OCI-LY7 (cell line): ENCODE results near the gene ATG10. TPM values are rescaled to one million over a fixed set of nuclear protein-coding genes. Genes with fewer than 3 reads are reported as not detected.

ENCODE experiments used
- BruUV-seq: library from RNA; stranded (reverse); fragments of 400-500 nt; replicated peaks from 2 replicates; lab custom pipeline; 2021; lab: Mats Ljungman, UMichigan
- CTCF ChIA-PET: fragments of 300-600 bp; sonication (Branson Sonifier 250); formaldehyde crosslinking; loops from one replicate; lab custom pipeline; 2022; ENCODE audit warnings: antibody characterized with exemption; ENCODE audit not compliant: unreplicated experiment; lab: Charles Lee
- POLR2A ChIA-PET: fragments of 300-600 bp; sonication (Branson Sonifier 250); formaldehyde crosslinking; loops from one replicate; lab custom pipeline; 2022; ENCODE audit warnings: antibody characterized with exemption; lab: Charles Lee
- DNase-seq: peaks from one replicate; pipeline ENCODE4 v3.0.0-alpha.2; 2015; ENCODE audit warnings: low spot score
- H2AFZ ChIP-seq: fragments of 200-600 bp; sonication (generic), shearing (Covaris generic); 2 replicates; pipeline ENCODE4 v1.6.1; 2014; ENCODE audit warnings: mild to moderate bottlenecking, antibody characterized with exemption, low read length, moderate library complexity
- H3K27ac ChIP-seq: fragments of 200-600 bp; sonication (generic); 2 replicates; pipeline ENCODE4 v1.5.1; 2014; ENCODE audit warnings: mixed run types, low read depth, mild to moderate bottlenecking, moderate library complexity, low read length, inconsistent platforms; ENCODE audit not compliant: poor library complexity, severe bottlenecking
- H3K36me3 ChIP-seq: fragments of 200-600 bp; sonication (generic); 2 replicates; pipeline ENCODE4 v1.6.1; 2014; ENCODE audit warnings: mild to moderate bottlenecking, antibody characterized with exemption, low read length, moderate library complexity, mixed read lengths; ENCODE audit not compliant: insufficient read depth
- H3K4me1 ChIP-seq: fragments of 200-600 bp; sonication (generic); 2 replicates; pipeline ENCODE4 v1.5.1; 2014; ENCODE audit warnings: mild to moderate bottlenecking, low read length; ENCODE audit not compliant: insufficient read depth, poor library complexity, severe bottlenecking
- H3K4me2 ChIP-seq: fragments of 200-600 bp; sonication (generic); 2 replicates; pipeline ENCODE4 v1.6.1; 2014; ENCODE audit warnings: mild to moderate bottlenecking, low read length
- H3K4me3 ChIP-seq: fragments of 200-600 bp; sonication (generic); 2 replicates; pipeline ENCODE4 v1.5.1; 2014; ENCODE audit warnings: mild to moderate bottlenecking, low read depth, low read length; ENCODE audit not compliant: poor library complexity, severe bottlenecking
- H3K79me2 ChIP-seq: fragments of 200-600 bp; sonication (generic); 2 replicates; pipeline ENCODE4 v1.6.1; 2016; ENCODE audit warnings: low read depth, mild to moderate bottlenecking, low read length, moderate library complexity, mixed read lengths; ENCODE audit not compliant: insufficient read depth
- H3K9me2 ChIP-seq: fragments of 200-600 bp; sonication (generic); 2 replicates; pipeline ENCODE4 v1.6.1; 2016; ENCODE audit warnings: mild to moderate bottlenecking, low read length, mixed read lengths; ENCODE audit not compliant: insufficient read depth
- H3K9me3 ChIP-seq: fragments of 200-600 bp; sonication (generic); 2 replicates; pipeline ENCODE4 v1.6.1; 2014; ENCODE audit warnings: mild to moderate bottlenecking, mixed run types, low read length, mixed read lengths
- H4K20me1 ChIP-seq: fragments of 200-600 bp; sonication (generic); 2 replicates; pipeline ENCODE4 v1.6.1; 2014; ENCODE audit warnings: mild to moderate bottlenecking, antibody characterized with exemption, low read length, moderate library complexity, mixed read lengths; ENCODE audit not compliant: insufficient read depth
- EZH2phosphoT487 ChIP-seq: fragments of 200-600 bp; sonication (generic); IDR thresholded peaks from 2 replicates; pipeline ENCODE4 v1.6.1; 2018; ENCODE audit warnings: low read depth, borderline replicate concordance, mild to moderate bottlenecking, mixed run types, antibody characterized with exemption, low read length, moderate library complexity, mixed read lengths
- intact Hi-C: fragments of 100-400 bp; cut with micrococcal nuclease; formaldehyde crosslinking; loops from one replicate; pipeline ENCODE4 v1.10.0; 2022; ENCODE audit not compliant: unreplicated experiment
- total RNA-seq, 2 experiments: library from RNA; depleted of rRNA in 1 of 2; stranded (reverse); fragments of >200 nt in 1 of 2; shearing (Covaris generic) in 1 of 2; gene quantifications; 2 replicates each; pipeline ENCODE4 v1.2.3, GENCODE V29; 2014 to 2022
- TF ChIP-seq, protein P1 (sequence below): fragments of 200-600 bp; sonication (generic); conservative IDR thresholded peaks from 2 replicates; pipeline ENCODE4 v1.5.1; 2014; ENCODE audit warnings: mild to moderate bottlenecking, antibody characterized with exemption, low read length, moderate library complexity, mixed read lengths

The ATG10 gene
- total RNA-seq, 2 experiments from 2014 or later = 5.4 to 14.8 TPM

DNA sequence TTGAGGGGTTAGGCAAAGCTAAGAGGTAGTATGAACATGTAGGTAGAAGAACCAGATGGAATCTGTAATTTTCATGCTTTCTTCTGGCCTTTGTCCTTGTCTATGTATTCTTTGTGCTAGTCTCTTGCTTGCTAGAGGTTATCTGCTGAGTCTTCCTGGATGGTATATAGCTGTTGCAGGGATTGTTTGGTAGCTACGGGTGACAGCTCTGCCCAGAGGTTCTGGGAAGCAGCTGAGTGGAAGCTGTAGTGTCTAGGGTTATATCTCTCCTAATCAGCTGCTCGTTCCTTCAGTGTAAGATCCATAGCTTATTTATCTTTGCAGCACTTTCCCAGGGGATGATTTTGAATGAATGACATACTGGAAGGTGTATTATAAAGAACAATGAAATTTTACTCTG, 100.3 kb downstream of the ATG10 start:
- ChIA-PET CTCF (no interaction called here), POLR2A (interaction anchor here (0.8 to 1.1 kb wide), 2 partner anchors 93 to 421 kb away, joined by 3 to 5 read pairs; no protein-coding TSS in a partner anchor)
- TF ChIP-seq EZH2phosphoT487 = no peak
- TF ChIP-seq, protein P1, sequence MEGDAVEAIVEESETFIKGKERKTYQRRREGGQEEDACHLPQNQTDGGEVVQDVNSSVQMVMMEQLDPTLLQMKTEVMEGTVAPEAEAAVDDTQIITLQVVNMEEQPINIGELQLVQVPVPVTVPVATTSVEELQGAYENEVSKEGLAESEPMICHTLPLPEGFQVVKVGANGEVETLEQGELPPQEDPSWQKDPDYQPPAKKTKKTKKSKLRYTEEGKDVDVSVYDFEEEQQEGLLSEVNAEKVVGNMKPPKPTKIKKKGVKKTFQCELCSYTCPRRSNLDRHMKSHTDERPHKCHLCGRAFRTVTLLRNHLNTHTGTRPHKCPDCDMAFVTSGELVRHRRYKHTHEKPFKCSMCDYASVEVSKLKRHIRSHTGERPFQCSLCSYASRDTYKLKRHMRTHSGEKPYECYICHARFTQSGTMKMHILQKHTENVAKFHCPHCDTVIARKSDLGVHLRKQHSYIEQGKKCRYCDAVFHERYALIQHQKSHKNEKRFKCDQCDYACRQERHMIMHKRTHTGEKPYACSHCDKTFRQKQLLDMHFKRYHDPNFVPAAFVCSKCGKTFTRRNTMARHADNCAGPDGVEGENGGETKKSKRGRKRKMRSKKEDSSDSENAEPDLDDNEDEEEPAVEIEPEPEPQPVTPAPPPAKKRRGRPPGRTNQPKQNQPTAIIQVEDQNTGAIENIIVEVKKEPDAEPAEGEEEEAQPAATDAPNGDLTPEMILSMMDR = no peak

DNA sequence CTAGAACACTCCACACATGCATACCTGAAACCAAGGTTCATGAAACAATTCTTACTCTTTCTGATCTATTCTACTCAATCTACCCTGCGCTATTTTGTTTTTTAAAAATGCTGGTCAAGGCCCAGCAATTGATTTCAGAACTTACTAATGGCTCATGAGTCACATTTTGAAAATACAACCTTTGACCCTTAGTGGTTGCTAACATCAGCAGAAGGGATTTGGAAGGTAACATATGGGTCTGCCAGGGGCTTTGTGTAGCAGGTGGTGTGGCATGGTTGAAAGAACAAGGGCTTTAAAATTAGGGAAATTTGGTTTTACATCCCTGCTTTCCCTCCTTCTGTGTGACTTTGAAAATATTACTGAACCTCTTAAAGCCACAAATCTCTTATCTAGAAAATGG, 101.4 kb downstream of the ATG10 start:
- CTCF ChIA-PET = no interaction called here
- Histone ChIP-seq H3K4me2 (no peak overlapping the region), H3K36me3 (no peaks in the 10 kb centered on the region), H4K20me1 (no peaks in the 10 kb centered on the region), H3K9me3 (no peaks in the 10 kb centered on the region), H3K4me1 (no peaks in the 10 kb centered on the region), H3K9me2 (no peaks in the 10 kb centered on the region), H2AFZ (no peak overlapping the region), H3K4me3 (no peak overlapping the region), H3K79me2 (no peaks in the 10 kb centered on the region), H3K27ac (no peak overlapping the region)
- POLR2A ChIA-PET = no interaction called here
- no TSS peak for BruUV-seq
- TF ChIP-seq EZH2phosphoT487 = no peak
- TF ChIP-seq, protein P1 = no peak
- no peak for DNase-seq
- intact Hi-C loops = no loop called here

More for the DNA sequence above, 100.3 kb downstream of the ATG10 start:
- intact Hi-C loops = no loop called here
- H3K79me2 ChIP-seq = no peaks in the 10 kb centered on the region
- H3K9me2 ChIP-seq = no peaks in the 10 kb centered on the region
- H3K4me1 ChIP-seq = no peaks in the 10 kb centered on the region
- H3K9me3 ChIP-seq = no peaks in the 10 kb centered on the region
- no peak overlapping the region for H2AFZ ChIP-seq
- no TSS peak for BruUV-seq
- H3K4me3 ChIP-seq = no peak overlapping the region
- H4K20me1 ChIP-seq = no peaks in the 10 kb centered on the region
- no peak for DNase-seq
- no peak overlapping the region for H3K27ac ChIP-seq
- H3K4me2 ChIP-seq = no peak overlapping the region
- no peaks in the 10 kb centered on the region for H3K36me3 ChIP-seq

DNA sequence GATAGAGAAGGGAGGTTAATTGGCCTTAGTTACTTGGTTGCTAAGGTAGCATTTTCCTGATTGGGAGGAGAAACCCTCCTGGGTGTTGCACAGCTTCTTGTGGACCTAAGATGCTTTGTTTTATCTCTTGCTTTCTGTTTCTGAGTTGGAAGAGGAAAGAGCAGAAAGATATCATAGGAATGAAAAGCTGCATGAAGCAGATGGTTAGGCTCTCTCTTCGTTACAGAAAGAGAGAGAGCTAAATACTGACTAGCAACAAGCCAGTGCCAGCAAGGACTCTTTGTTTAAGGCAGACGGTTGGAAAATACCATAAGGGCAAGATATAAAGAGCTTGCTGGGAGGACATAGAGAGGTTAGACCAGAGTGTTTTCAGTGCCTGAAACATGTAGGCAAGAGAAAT, 103.1 kb downstream of the ATG10 start:
- ChIA-PET POLR2A (interaction anchor here (0.9 to 1.3 kb wide), 2 partner anchors 24 to 63 kb away, joined by 4 read pairs; no protein-coding TSS in a partner anchor), CTCF (no interaction called here)
- H3K79me2 ChIP-seq = no peaks in the 10 kb centered on the region
- no peak for DNase-seq
- H3K36me3 ChIP-seq = no peaks in the 10 kb centered on the region
- no peaks in the 10 kb centered on the region for H3K9me2 ChIP-seq
- BruUV-seq = no TSS peak
- H4K20me1 ChIP-seq = no peaks in the 10 kb centered on the region
- H3K4me3 ChIP-seq = no peak overlapping the region
- intact Hi-C loops = no loop called here
- no peaks in the 10 kb centered on the region for H3K4me1 ChIP-seq
- TF ChIP-seq EZH2phosphoT487 = no peak
- TF ChIP-seq, protein P1 = no peak
- no peak overlapping the region for H3K4me2 ChIP-seq
- no peak overlapping the region for H3K27ac ChIP-seq
- H3K9me3 ChIP-seq = no peaks in the 10 kb centered on the region
- H2AFZ ChIP-seq = no peak overlapping the region
